Loucy (cell line): ENCODE data around the gene LZTS3.

Experiments
- H2AFZ ChIP-seq: fragments of 200-600 bp; sonication (generic); 2 replicates; pipeline ENCODE4 v1.6.0; 2016; ENCODE audit warnings: antibody characterized with exemption, mild to moderate bottlenecking, low read length, moderate library complexity
- H3F3A ChIP-seq: fragments of 200-600 bp; 2 replicates; pipeline ENCODE4 v1.6.0; 2016; ENCODE audit warnings: antibody characterized with exemption, low read depth, mild to moderate bottlenecking
- H3K27me3 ChIP-seq: fragments of 200-600 bp; sonication (generic); 2 replicates; pipeline ENCODE4 v1.6.1; 2014; ENCODE audit warnings: low read length, mild to moderate bottlenecking; ENCODE audit not compliant: insufficient read depth, poor library complexity, severe bottlenecking
- H3K36me3 ChIP-seq: fragments of 200-600 bp; sonication (generic); 2 replicates; pipeline ENCODE4 v1.6.1; 2016; ENCODE audit warnings: low read length; ENCODE audit not compliant: insufficient read depth
- H3K4me1 ChIP-seq: fragments of 200-600 bp; sonication (generic); 2 replicates; pipeline ENCODE4 v1.5.1; 2014; ENCODE audit warnings: low read length, mild to moderate bottlenecking; ENCODE audit not compliant: insufficient read depth, poor library complexity, severe bottlenecking
- H3K4me2 ChIP-seq: fragments of 200-600 bp; sonication (generic); 2 replicates; pipeline ENCODE4 v1.6.0; 2014; ENCODE audit warnings: antibody characterized with exemption, low read length, low read depth, mild to moderate bottlenecking; ENCODE audit not compliant: poor library complexity, severe bottlenecking
- H3K4me3 ChIP-seq: fragments of 200-600 bp; sonication (generic); 2 replicates; pipeline ENCODE4 v1.5.1; 2014; ENCODE audit warnings: low read length, mild to moderate bottlenecking, mixed read lengths; ENCODE audit not compliant: poor library complexity, severe bottlenecking
- H3K79me2 ChIP-seq: fragments of 200-600 bp; sonication (generic); 2 replicates; pipeline ENCODE4 v1.6.1; 2014; ENCODE audit warnings: low read length; ENCODE audit not compliant: insufficient read depth
- H3K9ac ChIP-seq: fragments of 200-600 bp; sonication (generic); 2 replicates; pipeline ENCODE4 v1.6.0; 2014; ENCODE audit warnings: mild to moderate bottlenecking, low read depth, low read length, moderate library complexity; ENCODE audit not compliant: poor library complexity, severe bottlenecking
- H3K9me2 ChIP-seq: fragments of 200-600 bp; sonication (generic); replicated peaks from 2 replicates; pipeline ENCODE4 v1.6.1; 2016; ENCODE audit warnings: low read depth, low read length, mixed read lengths
- H3K9me3 ChIP-seq: fragments of 200-600 bp; sonication (generic); 2 replicates; pipeline ENCODE4 v1.6.1; 2014; ENCODE audit warnings: mild to moderate bottlenecking, antibody characterized with exemption, low read length, low read depth; ENCODE audit not compliant: insufficient read depth
- H4K20me1 ChIP-seq: fragments of 200-600 bp; sonication (generic); 2 replicates; pipeline ENCODE4 v1.6.0; 2014; ENCODE audit warnings: antibody characterized with exemption, low read length, mild to moderate bottlenecking; ENCODE audit not compliant: insufficient read depth, poor library complexity, severe bottlenecking
- EZH2phosphoT487 ChIP-seq: fragments of 200-600 bp; IDR thresholded peaks from 2 replicates; pipeline ENCODE4 v1.6.1; 2018; ENCODE audit warnings: antibody characterized with exemption, mild to moderate bottlenecking, moderate library complexity, borderline replicate concordance
- TF ChIP-seq, protein P1 (sequence below): fragments of 200-600 bp; sonication (generic); conservative IDR thresholded peaks from 2 replicates; pipeline ENCODE4 v1.5.1; 2014; ENCODE audit warnings: mild to moderate bottlenecking, antibody characterized with exemption, low read length

The LZTS3 gene

DNA sequence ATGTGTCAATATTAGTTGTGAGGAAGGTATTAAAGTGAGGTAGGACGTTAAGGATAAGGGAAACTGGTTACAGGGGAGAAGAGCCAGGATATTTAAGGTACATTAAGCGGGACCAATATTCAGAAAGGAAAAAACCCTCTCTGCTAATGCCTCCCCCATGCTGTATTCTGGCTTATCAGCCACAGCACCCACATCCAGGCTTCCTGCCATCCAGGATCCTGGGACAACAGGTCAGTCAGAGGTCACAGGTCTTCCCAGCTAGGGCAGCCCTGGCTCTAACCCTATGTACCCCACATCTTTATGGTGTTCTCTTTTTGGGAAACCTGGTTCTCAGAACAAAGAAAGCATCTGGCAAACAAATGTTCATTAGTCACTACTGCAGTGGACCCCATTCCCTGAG, 25.9 kb upstream of the LZTS3 start:
- Histone ChIP-seq H3F3A (no peaks in the 10 kb centered on the region), H3K9me2 (no peaks in the 10 kb centered on the region), H3K4me1 (peaks cover 15% of the 10 kb centered on the region), H2AFZ (no peak overlapping the region), H3K4me3 (no peak overlapping the region), H3K36me3 (peaks cover 32% of the 10 kb centered on the region; the same call in 1 of the 2 replicates), H4K20me1 (peaks cover 15% of the 10 kb centered on the region), H3K27me3 (no peaks in the 10 kb centered on the region), H3K79me2 (peaks cover 33% of the 10 kb centered on the region), H3K9me3 (no peaks in the 10 kb centered on the region), H3K9ac (no peak overlapping the region), H3K4me2 (no peak overlapping the region)
- TF ChIP-seq EZH2phosphoT487, result no peak
- TF ChIP-seq, protein P1, sequence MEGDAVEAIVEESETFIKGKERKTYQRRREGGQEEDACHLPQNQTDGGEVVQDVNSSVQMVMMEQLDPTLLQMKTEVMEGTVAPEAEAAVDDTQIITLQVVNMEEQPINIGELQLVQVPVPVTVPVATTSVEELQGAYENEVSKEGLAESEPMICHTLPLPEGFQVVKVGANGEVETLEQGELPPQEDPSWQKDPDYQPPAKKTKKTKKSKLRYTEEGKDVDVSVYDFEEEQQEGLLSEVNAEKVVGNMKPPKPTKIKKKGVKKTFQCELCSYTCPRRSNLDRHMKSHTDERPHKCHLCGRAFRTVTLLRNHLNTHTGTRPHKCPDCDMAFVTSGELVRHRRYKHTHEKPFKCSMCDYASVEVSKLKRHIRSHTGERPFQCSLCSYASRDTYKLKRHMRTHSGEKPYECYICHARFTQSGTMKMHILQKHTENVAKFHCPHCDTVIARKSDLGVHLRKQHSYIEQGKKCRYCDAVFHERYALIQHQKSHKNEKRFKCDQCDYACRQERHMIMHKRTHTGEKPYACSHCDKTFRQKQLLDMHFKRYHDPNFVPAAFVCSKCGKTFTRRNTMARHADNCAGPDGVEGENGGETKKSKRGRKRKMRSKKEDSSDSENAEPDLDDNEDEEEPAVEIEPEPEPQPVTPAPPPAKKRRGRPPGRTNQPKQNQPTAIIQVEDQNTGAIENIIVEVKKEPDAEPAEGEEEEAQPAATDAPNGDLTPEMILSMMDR, result no peak

DNA sequence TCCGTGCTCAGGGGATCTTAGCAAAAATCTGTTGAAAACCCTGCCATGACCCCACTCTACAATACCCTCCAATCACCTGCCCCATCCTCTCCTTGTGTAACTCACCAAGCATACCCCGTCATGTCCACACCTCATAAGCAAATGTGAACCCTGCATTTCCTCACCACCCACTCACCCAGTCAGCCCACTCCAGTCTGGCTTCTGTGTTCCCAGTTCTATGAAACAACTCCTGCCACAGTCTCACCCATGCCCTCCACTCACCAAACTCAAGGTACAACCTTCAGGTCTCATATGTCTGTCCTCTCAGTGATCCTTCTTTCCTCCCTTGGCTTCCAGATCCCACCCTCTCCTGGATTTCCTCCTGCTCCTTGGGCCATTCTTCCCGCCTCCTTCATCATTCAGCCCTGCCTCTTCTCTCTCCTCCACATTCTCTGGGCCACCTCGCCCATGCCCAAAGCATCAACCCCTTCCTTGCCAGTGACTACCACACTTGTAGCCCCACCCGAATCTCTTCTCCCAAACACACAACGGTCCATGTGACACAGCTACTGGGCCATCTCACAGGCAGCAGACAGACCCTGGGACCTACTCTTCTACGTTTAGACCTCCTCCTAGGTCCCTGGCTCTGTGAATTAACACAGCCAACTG, 22.4 kb upstream of the LZTS3 start:
- no peak overlapping the region for H3K9ac ChIP-seq
- no peak overlapping the region for H3K4me3 ChIP-seq
- H3K79me2 ChIP-seq, result peaks cover 9% of the 10 kb centered on the region; the same call in 1 of the 2 replicates
- no peaks in the 10 kb centered on the region for H3K9me2 ChIP-seq
- no peaks in the 10 kb centered on the region for H3K9me3 ChIP-seq
- H3K27me3 ChIP-seq, result no peaks in the 10 kb centered on the region
- H3K4me2 ChIP-seq, result no peak overlapping the region
- H2AFZ ChIP-seq, result no peak overlapping the region
- H3F3A ChIP-seq, result no peaks in the 10 kb centered on the region
- H3K4me1 ChIP-seq, result no peaks in the 10 kb centered on the region
- TF ChIP-seq, protein P1, result no peak
- TF ChIP-seq EZH2phosphoT487, result no peak
- H3K36me3 ChIP-seq, result peaks cover 65% of the 10 kb centered on the region; the same call in 1 of the 2 replicates
- no peaks in the 10 kb centered on the region for H4K20me1 ChIP-seq

DNA sequence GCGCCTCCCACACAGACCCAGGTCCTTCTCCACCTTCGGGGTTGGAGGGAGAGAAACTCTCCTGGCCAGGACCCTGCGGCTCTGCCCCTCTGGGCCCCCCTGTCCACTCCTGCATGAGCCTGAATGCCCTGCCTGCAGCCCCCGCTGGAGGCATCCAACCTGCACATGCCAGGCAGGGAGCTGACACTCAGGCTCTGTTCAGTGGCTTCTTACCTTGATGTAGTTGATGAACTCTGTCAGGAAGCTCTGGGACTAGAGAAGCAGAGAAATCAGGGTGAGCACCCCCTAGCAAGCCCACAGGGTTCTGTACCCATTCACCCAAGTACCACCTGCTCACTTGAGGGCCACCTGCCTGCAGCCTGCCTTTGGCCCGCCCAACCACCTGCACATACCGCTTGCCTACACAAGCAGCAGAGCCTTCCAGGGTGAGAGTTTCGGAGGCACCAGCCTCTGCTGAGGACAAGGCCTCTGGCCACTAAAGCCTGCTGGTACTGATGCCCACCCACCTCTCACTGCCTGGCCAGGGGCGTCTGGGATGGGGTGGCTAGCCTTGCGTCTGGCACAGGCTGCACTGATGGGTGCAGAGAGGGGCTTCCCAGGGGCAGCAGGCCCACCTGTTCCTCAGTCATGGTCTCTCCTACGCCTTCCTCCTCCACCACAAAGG, 21.4 kb upstream of the LZTS3 start:
- H3K4me3 ChIP-seq, result no peak overlapping the region
- peaks cover 67% of the 10 kb centered on the region; the same call in 1 of the 2 replicates for H3K36me3 ChIP-seq
- H3K4me1 ChIP-seq, result no peaks in the 10 kb centered on the region
- TF ChIP-seq EZH2phosphoT487, result no peak
- TF ChIP-seq, protein P1, result no peak
- H3K4me2 ChIP-seq, result no peak overlapping the region
- no peaks in the 10 kb centered on the region for H3K9me3 ChIP-seq
- H4K20me1 ChIP-seq, result no peaks in the 10 kb centered on the region
- H2AFZ ChIP-seq, result no peak overlapping the region
- H3K27me3 ChIP-seq, result no peaks in the 10 kb centered on the region
- H3K9me2 ChIP-seq, result no peaks in the 10 kb centered on the region
- H3K79me2 ChIP-seq, result 0 out of 2 replicates have a peak, but pooled peaks cover 3% of the 10 kb centered on the region
- no peaks in the 10 kb centered on the region for H3F3A ChIP-seq
- H3K9ac ChIP-seq, result no peak overlapping the region
